Suprapubic skin (tissue), 4 donors: ENCODE data around the gene TMEFF1.

ENCODE experiments used
- CTCF ChIP-seq, 2 donors: fragments of 200-600 bp in 1 of 2; fragments of 450-650 bp in 1 of 2; sonication (generic) in 1 of 2; IDR thresholded peaks; one replicate each; pipeline ENCODE4 v1.5.1; 2016 to 2019; ENCODE audit warnings: antibody characterized with exemption in 2 of 2, mild to moderate bottlenecking in 1 of 2, moderate library complexity in 1 of 2
- EP300 ChIP-seq: sonication (generic); formaldehyde crosslinking; IDR thresholded peaks from one replicate; pipeline ENCODE4 v1.6.1; 2017; ENCODE audit warnings: antibody characterized with exemption
- POLR2A ChIP-seq, 2 donors: fragments of 450-650 bp; IDR thresholded peaks; one replicate each; pipeline ENCODE4 v1.6.1; 2017; ENCODE audit warnings: antibody characterized with exemption in 2 of 2, mild to moderate bottlenecking in 2 of 2, moderate library complexity in 2 of 2
- POLR2AphosphoS5 ChIP-seq, 3 donors: sonication (generic); formaldehyde crosslinking; IDR thresholded peaks; one replicate each; pipeline ENCODE4 v1.6.1; 2017; ENCODE audit warnings: antibody characterized with exemption in 3 of 3

DNA sequence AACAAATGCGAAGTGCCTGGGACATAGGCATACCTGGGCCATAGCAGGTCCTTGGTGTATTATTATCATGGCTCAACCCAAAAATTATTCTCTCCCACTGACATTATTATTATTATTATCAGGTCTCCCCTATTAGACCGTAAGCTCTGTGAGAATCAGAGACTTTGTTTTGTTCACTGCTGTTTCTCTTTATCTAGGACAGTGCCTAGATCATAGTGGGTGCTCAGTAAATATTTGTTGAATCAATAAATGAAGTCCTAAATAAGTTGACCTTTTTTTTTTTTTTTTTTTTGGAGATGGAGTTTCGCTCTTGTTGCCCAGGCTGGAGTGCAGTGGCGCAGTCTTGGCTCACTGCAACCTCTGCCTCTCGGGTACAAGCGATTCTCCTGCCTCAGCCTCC, 4.9 kb upstream of the TMEFF1 start:
- TF ChIP-seq POLR2A (IDR thresholded peaks at IDR 0.05): no peak
- no peak for TF ChIP-seq POLR2AphosphoS5 (IDR thresholded peaks at IDR 0.05)
- no peak for TF ChIP-seq EP300
- no peak for TF ChIP-seq CTCF (IDR thresholded peaks at IDR 0.05)
